ENCODE results near the gene RACK1. TPM values are rescaled to one million over a fixed set of nuclear protein-coding genes. Genes with fewer than 3 reads are reported as not detected.
"Not testable (repeated sequence)": the region's sequence is repeated elsewhere in the genome, so short reads cannot be mapped to it uniquely, and the experiment has no call there.

RACK1 gene
- total and polyA plus RNA-seq, 2 donors = 2,214 to 4,509 TPM

DNA sequence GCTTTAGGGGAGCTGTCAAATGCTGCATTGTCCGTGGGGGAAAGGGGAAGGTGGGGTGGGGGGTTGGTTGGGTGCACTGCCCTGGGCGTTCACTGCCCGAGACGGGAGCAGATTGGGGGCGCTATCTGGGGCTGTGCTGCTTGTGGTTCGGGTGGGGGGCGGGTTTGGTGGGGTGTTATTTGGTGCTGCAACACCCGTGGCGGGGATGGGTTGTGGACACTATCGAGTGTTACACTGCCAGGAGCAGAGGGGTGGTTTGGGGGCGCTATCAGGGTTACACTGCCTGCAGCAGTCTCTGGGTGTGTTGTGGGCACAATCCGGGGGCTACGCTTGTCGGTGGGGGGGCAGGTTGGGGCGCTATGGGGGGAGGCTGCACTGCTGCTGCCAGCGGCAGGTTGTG lies 38.7 kb upstream of the RACK1 start:
- H3K36me3 ChIP-seq (ENCODE audit: control insufficient read depth in 2 of 2, insufficient read depth in 2 of 2, low read length in 1 of 2); H3K27ac ChIP-seq (ENCODE audit: low read depth in 1 of 2, low read length in 1 of 2); DNase-seq (ENCODE audit: low read depth in 6 of 9, low spot score in 9 of 9); H3K4me1 ChIP-seq (ENCODE audit: control insufficient read depth in 2 of 2, insufficient read depth in 2 of 2, low read length in 2 of 2); H3K27me3 ChIP-seq (ENCODE audit: control insufficient read depth in 2 of 2, insufficient read depth in 1 of 2, low read length in 1 of 2); H3K9me3 ChIP-seq (ENCODE audit: control insufficient read depth in 2 of 2, insufficient read depth in 1 of 2, low read length in 1 of 2); H3K4me3 ChIP-seq (ENCODE audit: low read length in 2 of 2): not testable (repeated sequence)
- WGBS = 95% methylated on average over 16 of the region's 16 CpGs

GRCh38 chr5:181281984-181282316 lies 38.2 kb upstream of the RACK1 start:
- no peak for DNase-seq (ENCODE audit: low read depth in 6 of 9, low spot score in 9 of 9)
- Histone ChIP-seq H3K36me3 (ENCODE audit: control insufficient read depth in 2 of 2, insufficient read depth in 2 of 2, low read length in 1 of 2) (no peaks in the 10 kb centered on the region), H3K27me3 (ENCODE audit: control insufficient read depth in 2 of 2, insufficient read depth in 1 of 2, low read length in 1 of 2) (no peaks in the 10 kb centered on the region), H3K9me3 (ENCODE audit: control insufficient read depth in 2 of 2, insufficient read depth in 1 of 2, low read length in 1 of 2) (no peaks in the 10 kb centered on the region), H3K27ac (ENCODE audit: low read depth in 1 of 2, low read length in 1 of 2) (no peak overlapping the region), H3K4me3 (ENCODE audit: low read length in 2 of 2) (no peak overlapping the region), H3K4me1 (ENCODE audit: control insufficient read depth in 2 of 2, insufficient read depth in 2 of 2, low read length in 2 of 2) (no peaks in the 10 kb centered on the region)
- WGBS = 94% methylated on average over 18 of the region's 18 CpGs

- Histone ChIP-seq H3K27me3 (ENCODE audit: control insufficient read depth in 2 of 2, insufficient read depth in 1 of 2, low read length in 1 of 2) (no peaks in the 10 kb centered on the region), H3K27ac (ENCODE audit: low read depth in 1 of 2, low read length in 1 of 2) (no peak overlapping the region), H3K4me3 (ENCODE audit: low read length in 2 of 2) (no peak overlapping the region), H3K4me1 (ENCODE audit: control insufficient read depth in 2 of 2, insufficient read depth in 2 of 2, low read length in 2 of 2) (no peaks in the 10 kb centered on the region), H3K36me3 (ENCODE audit: control insufficient read depth in 2 of 2, insufficient read depth in 2 of 2, low read length in 1 of 2) (no peaks in the 10 kb centered on the region), H3K9me3 (ENCODE audit: control insufficient read depth in 2 of 2, insufficient read depth in 1 of 2, low read length in 1 of 2) (no peaks in the 10 kb centered on the region)
- no peak for DNase-seq (ENCODE audit: low read depth in 6 of 9, low spot score in 9 of 9)
- 96% methylated on average over 40 of the region's 40 CpGs for whole genome bisulfite sequencing
Observed at GRCh38 chr5:181281077-181281983, 37.6 kb upstream of the RACK1 start.

DNA sequence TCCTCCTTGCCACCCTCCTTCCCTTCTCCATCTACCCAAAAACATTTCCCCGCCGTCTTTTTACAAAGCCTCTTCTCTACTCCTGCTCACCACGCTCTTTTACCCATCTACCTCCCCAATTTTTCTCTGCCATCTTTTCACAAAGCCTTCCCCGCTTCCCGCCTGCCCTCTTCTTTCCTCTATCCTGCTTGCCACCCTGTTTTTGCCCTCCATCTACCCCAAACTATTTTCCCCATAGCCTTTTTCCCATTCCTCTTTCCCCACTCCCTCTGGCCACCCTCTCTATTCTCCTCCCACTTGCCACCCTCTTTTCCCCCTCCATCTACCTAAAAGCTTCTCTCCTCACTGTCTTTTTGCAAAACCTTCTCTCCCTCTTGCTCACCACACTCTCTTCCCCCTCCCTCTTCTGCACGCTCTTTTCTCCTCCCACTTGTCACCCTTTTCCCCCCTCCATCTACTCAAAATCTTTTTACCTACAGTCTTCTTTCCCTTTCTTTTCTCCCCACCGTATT lies 36.6 kb upstream of the RACK1 start:
- Histone ChIP-seq H3K27me3 (ENCODE audit: control insufficient read depth in 2 of 2, insufficient read depth in 1 of 2, low read length in 1 of 2) (no peaks in the 10 kb centered on the region), H3K4me3 (ENCODE audit: low read length in 2 of 2) (no peak overlapping the region), H3K9me3 (ENCODE audit: control insufficient read depth in 2 of 2, insufficient read depth in 1 of 2, low read length in 1 of 2) (no peaks in the 10 kb centered on the region), H3K36me3 (ENCODE audit: control insufficient read depth in 2 of 2, insufficient read depth in 2 of 2, low read length in 1 of 2) (no peaks in the 10 kb centered on the region), H3K4me1 (ENCODE audit: control insufficient read depth in 2 of 2, insufficient read depth in 2 of 2, low read length in 2 of 2) (no peaks in the 10 kb centered on the region), H3K27ac (ENCODE audit: low read depth in 1 of 2, low read length in 1 of 2) (no peak overlapping the region)
- DNase-seq (ENCODE audit: low read depth in 6 of 9, low spot score in 9 of 9) = no peak
- WGBS = 94% methylated on average over 7 of the region's 7 CpGs

- 38% methylated on average over 28 of the region's 28 CpGs for WGBS
- not testable (repeated sequence) for H3K36me3 ChIP-seq (ENCODE audit: control insufficient read depth in 2 of 2, insufficient read depth in 2 of 2, low read length in 1 of 2); H3K4me1 ChIP-seq (ENCODE audit: control insufficient read depth in 2 of 2, insufficient read depth in 2 of 2, low read length in 2 of 2); H3K4me3 ChIP-seq (ENCODE audit: low read length in 2 of 2); DNase-seq (ENCODE audit: low read depth in 6 of 9, low spot score in 9 of 9); H3K27me3 ChIP-seq (ENCODE audit: control insufficient read depth in 2 of 2, insufficient read depth in 1 of 2, low read length in 1 of 2); H3K9me3 ChIP-seq (ENCODE audit: control insufficient read depth in 2 of 2, insufficient read depth in 1 of 2, low read length in 1 of 2); H3K27ac ChIP-seq (ENCODE audit: low read depth in 1 of 2, low read length in 1 of 2)
Observed at GRCh38 chr5:181273433-181273744, 29.7 kb upstream of the RACK1 start.

DNA sequence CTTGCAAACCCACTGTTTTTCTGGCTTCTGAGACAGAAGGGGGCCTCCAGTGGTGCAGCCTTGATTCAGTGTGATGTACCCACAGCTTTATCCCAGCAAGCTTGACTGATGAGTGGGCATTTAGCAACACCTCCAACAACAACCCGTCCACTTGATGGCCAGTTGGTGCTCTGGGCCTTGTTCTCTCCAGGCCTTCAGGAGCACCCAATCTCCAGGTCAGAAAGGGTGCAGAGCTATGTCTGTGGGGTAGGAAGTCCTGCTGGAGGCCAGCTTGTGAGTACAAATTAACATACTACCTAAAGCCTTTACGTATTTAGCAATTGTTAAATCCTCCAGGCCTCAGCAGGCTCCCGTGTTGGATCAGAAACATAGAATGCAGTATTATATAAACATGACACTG lies 27.4 kb upstream of the RACK1 start:
- no peak overlapping the region for H3K4me3 ChIP-seq (ENCODE audit: low read length in 2 of 2)
- WGBS = 97% methylated on average over 3 of the region's 3 CpGs
- H3K9me3 ChIP-seq (ENCODE audit: control insufficient read depth in 2 of 2, insufficient read depth in 1 of 2, low read length in 1 of 2) = no peaks in the 10 kb centered on the region
- H3K36me3 ChIP-seq (ENCODE audit: control insufficient read depth in 2 of 2, insufficient read depth in 2 of 2, low read length in 1 of 2) = no peaks in the 10 kb centered on the region
- peaks cover 0 to 2% of the 10 kb centered on the region in 2 donors for H3K27me3 ChIP-seq (ENCODE audit: control insufficient read depth in 2 of 2, insufficient read depth in 1 of 2, low read length in 1 of 2)
- DNase-seq (ENCODE audit: low read depth in 6 of 9, low spot score in 9 of 9) = no peak
- H3K4me1 ChIP-seq (ENCODE audit: control insufficient read depth in 2 of 2, insufficient read depth in 2 of 2, low read length in 2 of 2) = no peaks in the 10 kb centered on the region
- no peak overlapping the region for H3K27ac ChIP-seq (ENCODE audit: low read depth in 1 of 2, low read length in 1 of 2)

GRCh38 chr5:181267907-181268306 lies 24.2 kb upstream of the RACK1 start:
- H3K36me3 ChIP-seq (ENCODE audit: control insufficient read depth in 2 of 2, insufficient read depth in 2 of 2, low read length in 1 of 2); H3K4me1 ChIP-seq (ENCODE audit: control insufficient read depth in 2 of 2, insufficient read depth in 2 of 2, low read length in 2 of 2); H3K4me3 ChIP-seq (ENCODE audit: low read length in 2 of 2); H3K27ac ChIP-seq (ENCODE audit: low read depth in 1 of 2, low read length in 1 of 2); H3K9me3 ChIP-seq (ENCODE audit: control insufficient read depth in 2 of 2, insufficient read depth in 1 of 2, low read length in 1 of 2); DNase-seq (ENCODE audit: low read depth in 6 of 9, low spot score in 9 of 9); H3K27me3 ChIP-seq (ENCODE audit: control insufficient read depth in 2 of 2, insufficient read depth in 1 of 2, low read length in 1 of 2): not testable (repeated sequence)
- 96% methylated on average over 12 of the region's 12 CpGs for WGBS

GRCh38 chr5:181267291-181267904 lies 23.7 kb upstream of the RACK1 start:
- H3K4me3 ChIP-seq (ENCODE audit: low read length in 2 of 2); H3K4me1 ChIP-seq (ENCODE audit: control insufficient read depth in 2 of 2, insufficient read depth in 2 of 2, low read length in 2 of 2); H3K36me3 ChIP-seq (ENCODE audit: control insufficient read depth in 2 of 2, insufficient read depth in 2 of 2, low read length in 1 of 2); DNase-seq (ENCODE audit: low read depth in 6 of 9, low spot score in 9 of 9); H3K9me3 ChIP-seq (ENCODE audit: control insufficient read depth in 2 of 2, insufficient read depth in 1 of 2, low read length in 1 of 2); H3K27ac ChIP-seq (ENCODE audit: low read depth in 1 of 2, low read length in 1 of 2); H3K27me3 ChIP-seq (ENCODE audit: control insufficient read depth in 2 of 2, insufficient read depth in 1 of 2, low read length in 1 of 2): not testable (repeated sequence)
- 94% methylated on average over 8 of the region's 8 CpGs for WGBS

DNA sequence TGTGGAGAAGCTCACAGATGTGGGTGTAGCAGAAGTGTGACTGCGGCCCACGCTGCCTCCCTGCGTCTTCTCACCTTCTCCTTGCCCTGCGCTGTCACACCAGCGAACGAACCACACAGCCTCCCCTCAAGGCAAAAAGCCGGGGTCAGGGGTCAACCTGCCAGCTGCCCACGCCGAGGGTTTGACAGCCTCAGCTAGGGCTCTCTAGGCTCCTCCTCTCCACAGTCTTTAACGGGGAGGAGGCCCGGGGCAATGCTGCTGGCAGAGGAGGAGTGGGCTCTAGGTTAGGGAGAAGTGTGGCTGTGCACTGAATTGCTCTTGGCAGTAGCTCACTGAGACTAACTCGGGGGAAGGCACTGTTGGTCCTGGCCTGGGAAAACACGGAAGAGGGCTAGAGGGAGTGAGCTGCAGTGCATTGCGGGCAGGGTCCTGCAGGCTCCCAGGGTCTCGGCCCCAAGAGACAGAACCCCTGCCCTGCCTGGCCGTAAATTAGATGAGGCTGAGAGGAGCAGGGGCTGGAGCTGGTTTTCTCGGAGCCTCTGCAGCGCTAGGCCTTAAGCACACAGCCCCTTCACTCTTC lies 21.5 kb upstream of the RACK1 start:
- DNase-seq (ENCODE audit: low read depth in 6 of 9, low spot score in 9 of 9) = no peak
- Histone ChIP-seq H3K4me1 (ENCODE audit: control insufficient read depth in 2 of 2, insufficient read depth in 2 of 2, low read length in 2 of 2) (peaks cover 2 to 5% of the 10 kb centered on the region in 2 donors), H3K27ac (ENCODE audit: low read depth in 1 of 2, low read length in 1 of 2) (no peak overlapping the region), H3K27me3 (ENCODE audit: control insufficient read depth in 2 of 2, insufficient read depth in 1 of 2, low read length in 1 of 2) (no peaks in the 10 kb centered on the region), H3K4me3 (ENCODE audit: low read length in 2 of 2) (no peak overlapping the region), H3K9me3 (ENCODE audit: control insufficient read depth in 2 of 2, insufficient read depth in 1 of 2, low read length in 1 of 2) (peaks cover 0 to 9% of the 10 kb centered on the region in 2 donors), H3K36me3 (ENCODE audit: control insufficient read depth in 2 of 2, insufficient read depth in 2 of 2, low read length in 1 of 2) (peaks cover 7% of the 10 kb centered on the region in 2 donors)
- 96% methylated on average over 18 of the region's 18 CpGs for WGBS

Measured in thymus (tissue), 11 donors.